HG03064 (cell line): ENCODE results near the gene TRIM2.
A peak's percentile ranks its signal among the peaks of the same experiment; 100 is the strongest.

Experiments used
- ATAC-seq: cut with Tn5 transposase; IDR thresholded peaks from one replicate; pipeline ENCODE4 v1.9.1; 2021; ENCODE audit warnings: low read depth; ENCODE audit not compliant: unreplicated experiment

Gene TRIM2

GRCh38 chr4:153271820-153272219, 67.6 kb downstream of the TRIM2 start:
- no peak for ATAC-seq

GRCh38 chr4:153273751-153274150, 69.5 kb downstream of the TRIM2 start:
- no peak for ATAC-seq

- no peak for ATAC-seq
Measured at GRCh38 chr4:153274967-153275366, 70.7 kb downstream of the TRIM2 start.

GRCh38 chr4:153275380-153276276, 71.4 kb downstream of the TRIM2 start:
- ATAC-seq, result no peak

- ATAC-seq, result no peak
Measured at GRCh38 chr4:153276971-153277370, 72.7 kb downstream of the TRIM2 start.

- no peak for ATAC-seq
Measured at GRCh38 chr4:153281476-153281875, 77.2 kb downstream of the TRIM2 start.

- no peak for ATAC-seq
Measured at GRCh38 chr4:153282023-153282422, 77.8 kb downstream of the TRIM2 start.

GRCh38 chr4:153283260-153283659, 79.0 kb downstream of the TRIM2 start:
- ATAC-seq, result no peak

GRCh38 chr4:153290134-153290533, 85.9 kb downstream of the TRIM2 start:
- no peak for ATAC-seq

GRCh38 chr4:153291562-153291961, 87.3 kb downstream of the TRIM2 start:
- ATAC-seq, result no peak

- ATAC-seq, result no peak
Measured at GRCh38 chr4:153292897-153293741, 88.9 kb downstream of the TRIM2 start.

GRCh38 chr4:153293742-153294057, 89.5 kb downstream of the TRIM2 start:
- ATAC-seq, result no peak

- no peak for ATAC-seq
Measured at GRCh38 chr4:153294631-153295030, 90.4 kb downstream of the TRIM2 start.

GRCh38 chr4:153295131-153295755, 91.0 kb downstream of the TRIM2 start:
- no peak for ATAC-seq

- ATAC-seq, result no peak
Measured at GRCh38 chr4:153296040-153296823, 92.0 kb downstream of the TRIM2 start.

GRCh38 chr4:153297116-153297515, 92.9 kb downstream of the TRIM2 start:
- ATAC-seq, result no peak

- ATAC-seq, result no peak
Measured at GRCh38 chr4:153310793-153311192, 106.5 kb downstream of the TRIM2 start.

- ATAC-seq, result no peak
Measured at GRCh38 chr4:153314915-153315314, 110.7 kb downstream of the TRIM2 start.

- ATAC-seq, result peak; percentile 65
Measured at GRCh38 chr4:153318696-153319320, 114.6 kb downstream of the TRIM2 start.

GRCh38 chr4:153322791-153323190, 118.5 kb downstream of the TRIM2 start:
- no peak for ATAC-seq
